ENCODE data around the gene WFDC1.
A peak's percentile ranks its signal among the peaks of the same experiment; 100 is the strongest.

WFDC1 gene

DNA sequence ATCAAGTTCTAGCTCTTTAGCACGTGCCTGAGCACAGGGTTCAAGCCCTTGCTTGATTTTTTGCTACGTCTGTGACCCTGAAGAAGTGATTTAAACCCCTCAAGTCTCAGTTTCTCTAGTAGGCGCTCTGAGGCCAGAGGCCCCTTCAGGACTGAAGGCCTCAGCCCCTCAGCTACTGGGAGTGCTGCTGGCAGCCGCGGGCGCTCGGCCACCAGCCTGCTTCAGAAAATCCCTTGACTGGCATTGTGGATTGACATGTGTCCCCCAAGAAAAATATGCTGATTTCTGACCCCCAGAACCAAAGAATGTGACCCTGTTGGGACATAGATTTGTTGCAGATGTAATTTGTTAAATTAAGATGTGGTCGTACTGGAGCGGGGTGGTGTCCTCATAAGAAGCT is 20.2 kb upstream of the WFDC1 start:
- DNase-seq: no peak

GRCh38 chr16:84275585-84276151 is 19.0 kb upstream of the WFDC1 start:
- no peak for DNase-seq

GRCh38 chr16:84277244-84277823 is 17.3 kb upstream of the WFDC1 start:
- peak; percentile 70 for DNase-seq

- no peak for DNase-seq
Measured at GRCh38 chr16:84278333-84278732, 16.3 kb upstream of the WFDC1 start.

- DNase-seq: no peak
Measured at GRCh38 chr16:84278968-84279367, 15.7 kb upstream of the WFDC1 start.

GRCh38 chr16:84279881-84280280 is 14.8 kb upstream of the WFDC1 start:
- no peak for DNase-seq

DNA sequence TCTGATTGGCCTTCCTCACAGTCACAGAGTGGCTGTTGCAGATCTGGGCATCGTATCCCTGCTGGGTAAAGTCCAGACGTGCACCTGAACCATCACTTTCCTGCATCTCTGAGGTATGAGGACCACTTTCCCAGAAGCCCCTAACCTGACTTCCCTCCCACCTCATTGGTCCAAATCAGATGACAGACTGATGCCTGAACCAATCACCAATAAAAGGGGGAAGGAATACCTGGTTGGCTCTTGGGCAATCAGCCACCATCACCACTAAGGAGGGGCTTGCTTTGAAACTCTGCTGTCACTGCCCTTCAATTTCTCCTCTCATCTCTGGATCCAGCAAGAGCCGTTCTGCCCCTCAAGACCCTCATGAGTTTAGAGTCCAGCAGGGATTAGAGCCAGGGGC is 13.6 kb upstream of the WFDC1 start:
- DNase-seq: no peak

DNA sequence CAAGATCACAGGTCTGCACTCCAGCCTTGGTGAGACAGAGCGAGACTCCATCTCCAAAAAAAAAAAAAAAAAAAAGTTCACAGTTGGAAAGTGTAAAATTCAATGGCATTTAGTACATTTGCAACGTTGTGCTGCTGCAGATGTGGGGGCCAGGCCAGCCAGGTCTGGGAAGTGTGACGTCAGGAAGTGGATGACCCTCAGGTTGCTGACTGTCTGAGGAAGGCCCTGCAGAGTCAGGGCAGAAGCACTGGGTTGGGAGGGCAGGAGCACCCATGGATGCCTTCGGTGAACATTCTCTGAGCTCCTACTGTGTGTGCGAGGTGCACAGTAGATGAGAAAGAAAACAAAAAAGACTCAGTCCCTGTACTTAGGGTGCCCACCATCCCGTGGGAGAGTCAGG is 12.1 kb upstream of the WFDC1 start:
- no peak for DNase-seq

- no peak for DNase-seq
Measured at GRCh38 chr16:84283314-84284153, 11.1 kb upstream of the WFDC1 start.

- DNase-seq: no peak
Measured at GRCh38 chr16:84284154-84284722, 10.4 kb upstream of the WFDC1 start.

GRCh38 chr16:84286578-84287240 is 8.0 kb upstream of the WFDC1 start:
- DNase-seq: no peak

- DNase-seq: no peak
Measured at GRCh38 chr16:84288902-84289301, 5.8 kb upstream of the WFDC1 start.

- DNase-seq: no peak
Measured at GRCh38 chr16:84291226-84291625, 3.5 kb upstream of the WFDC1 start.

GRCh38 chr16:84292011-84292410 is 2.7 kb upstream of the WFDC1 start:
- no peak for DNase-seq

- no peak for DNase-seq
Measured at GRCh38 chr16:84293406-84293805, 1.3 kb upstream of the WFDC1 start.

- no peak for DNase-seq
Measured at GRCh38 chr16:84294117-84294516, 561 bp upstream of the WFDC1 start.

DNA sequence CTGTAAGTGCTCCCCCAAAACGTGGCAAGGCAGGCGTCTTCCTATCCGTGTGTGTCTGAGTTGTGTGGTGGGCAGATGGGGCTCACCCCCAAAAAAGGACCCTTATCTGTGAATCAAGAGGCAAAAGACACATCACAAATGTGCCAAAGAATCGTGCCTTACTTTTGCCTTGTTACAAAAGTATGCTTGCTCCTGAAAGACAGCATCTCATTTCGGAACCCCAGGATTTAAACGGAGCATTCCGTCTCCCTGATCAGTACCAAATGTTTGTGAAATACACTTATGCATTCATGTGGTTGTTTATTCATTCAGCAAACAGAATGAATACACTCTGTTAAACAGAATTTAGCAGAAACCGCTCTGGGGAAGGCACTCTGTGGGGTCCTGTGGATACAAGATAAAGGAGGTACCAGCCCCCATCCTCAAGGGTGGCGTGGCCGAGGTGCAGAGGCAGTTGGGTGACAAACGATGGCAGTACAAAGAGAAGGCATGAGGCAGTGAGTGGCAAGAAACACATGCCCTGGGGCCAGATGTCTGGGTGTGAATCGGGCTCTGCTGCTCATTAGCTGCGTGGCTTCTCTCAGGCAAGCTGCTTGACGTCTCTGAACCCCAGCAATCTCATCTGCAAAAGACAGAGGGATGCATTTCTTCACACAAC is 654 bp downstream of the WFDC1 start:
- DNase-seq: no peak

GRCh38 chr16:84298376-84298899 is 3.8 kb downstream of the WFDC1 start:
- DNase-seq: no peak

GRCh38 chr16:84299734-84300440 is 5.2 kb downstream of the WFDC1 start:
- no peak for DNase-seq

DNA sequence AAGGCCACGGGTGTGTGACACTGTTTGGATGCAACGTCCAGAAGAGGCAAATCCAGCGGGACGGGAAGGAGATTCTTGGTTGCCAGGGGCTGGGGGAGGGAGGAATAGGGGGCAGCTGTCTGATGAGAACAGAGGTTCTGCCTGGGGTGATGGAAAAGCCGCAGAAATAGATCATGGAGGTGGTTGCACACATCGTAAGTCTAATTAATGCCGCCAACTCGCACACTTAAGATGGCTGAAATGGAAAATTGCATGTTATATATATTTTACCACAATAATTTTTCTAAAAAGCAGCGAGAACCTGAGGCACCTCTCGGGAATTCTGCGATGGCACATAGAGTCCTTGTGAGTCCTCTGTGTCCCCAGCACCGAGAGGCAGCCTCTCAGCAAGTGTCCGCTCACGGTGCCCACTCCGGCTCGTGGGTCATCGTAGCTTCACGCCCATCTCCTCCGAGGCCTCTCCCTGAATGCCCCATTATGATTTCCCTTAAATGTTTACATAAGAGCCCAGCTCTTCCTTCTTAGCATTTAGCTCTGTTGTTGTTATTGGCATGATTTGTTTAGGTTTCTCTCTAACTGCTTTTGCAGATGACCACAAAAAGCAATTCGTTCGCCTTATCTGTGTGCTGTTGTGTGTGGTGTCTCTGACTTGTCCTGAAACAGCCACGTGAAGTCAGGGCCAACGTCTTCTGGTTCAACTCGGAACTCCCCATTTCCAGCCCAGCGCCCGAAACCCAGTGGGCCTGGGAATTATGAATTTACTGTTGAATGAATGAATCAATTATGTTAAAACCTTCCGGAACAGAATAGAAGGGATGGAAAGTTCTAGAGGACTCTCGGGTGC is 7.7 kb downstream of the WFDC1 start:
- no peak for DNase-seq

GRCh38 chr16:84303023-84303422 is 8.3 kb downstream of the WFDC1 start:
- no peak for DNase-seq

Measured in activated CD8-positive, alpha-beta memory T cell treated with anti-CD3 and anti-CD28 coated beads, Interleukin-2, amount 50 U/mL, for 4 hours (primary cell).